Right lobe of liver (tissue), 4 donors: ENCODE data around the gene PROKR2.

Experiments
- POLR2A ChIP-seq: fragments of 450-650 bp; IDR thresholded peaks from one replicate; pipeline ENCODE4 v1.6.1; 2017; ENCODE audit warnings: antibody characterized with exemption, mild to moderate bottlenecking
- TF ChIP-seq, protein P1 (sequence below), 4 donors: fragments of 200-600 bp in 3 of 4; fragments of 450-650 bp in 1 of 4; IDR thresholded peaks; one replicate each; pipeline versions ENCODE4 v1.5.1 to v1.8.0; 2016 to 2022; ENCODE audit warnings: antibody characterized with exemption in 4 of 4, mild to moderate bottlenecking in 2 of 4
- donor health status: DM: no; HTN: no; CAD: no.
- donor health status: DM: no; HTN: no; CAD: no.
- donor health status: DM: no; HTN: yes; CAD: no.

DNA sequence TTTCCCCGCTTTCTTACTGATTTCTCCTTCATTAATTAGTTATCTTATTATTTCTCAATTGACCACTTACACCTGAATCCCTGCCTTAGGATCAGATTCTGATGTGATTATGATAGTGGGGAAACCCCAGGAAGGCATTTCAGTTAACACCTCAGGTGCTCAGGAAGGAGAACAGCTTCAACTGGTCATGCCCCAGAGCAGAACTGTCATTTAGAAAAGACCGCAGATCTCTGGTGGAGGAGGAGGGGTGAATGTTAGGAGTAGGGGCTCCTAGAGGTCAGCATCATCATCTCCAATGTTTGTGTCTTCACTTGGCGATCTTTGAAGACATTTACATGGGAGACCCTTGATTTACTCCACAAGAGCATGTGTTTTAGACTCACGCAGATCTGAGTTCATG, 44.5 kb downstream of the PROKR2 start:
- TF ChIP-seq, protein P1, sequence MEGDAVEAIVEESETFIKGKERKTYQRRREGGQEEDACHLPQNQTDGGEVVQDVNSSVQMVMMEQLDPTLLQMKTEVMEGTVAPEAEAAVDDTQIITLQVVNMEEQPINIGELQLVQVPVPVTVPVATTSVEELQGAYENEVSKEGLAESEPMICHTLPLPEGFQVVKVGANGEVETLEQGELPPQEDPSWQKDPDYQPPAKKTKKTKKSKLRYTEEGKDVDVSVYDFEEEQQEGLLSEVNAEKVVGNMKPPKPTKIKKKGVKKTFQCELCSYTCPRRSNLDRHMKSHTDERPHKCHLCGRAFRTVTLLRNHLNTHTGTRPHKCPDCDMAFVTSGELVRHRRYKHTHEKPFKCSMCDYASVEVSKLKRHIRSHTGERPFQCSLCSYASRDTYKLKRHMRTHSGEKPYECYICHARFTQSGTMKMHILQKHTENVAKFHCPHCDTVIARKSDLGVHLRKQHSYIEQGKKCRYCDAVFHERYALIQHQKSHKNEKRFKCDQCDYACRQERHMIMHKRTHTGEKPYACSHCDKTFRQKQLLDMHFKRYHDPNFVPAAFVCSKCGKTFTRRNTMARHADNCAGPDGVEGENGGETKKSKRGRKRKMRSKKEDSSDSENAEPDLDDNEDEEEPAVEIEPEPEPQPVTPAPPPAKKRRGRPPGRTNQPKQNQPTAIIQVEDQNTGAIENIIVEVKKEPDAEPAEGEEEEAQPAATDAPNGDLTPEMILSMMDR (IDR thresholded peaks at IDR 0.05): no peak
- TF ChIP-seq POLR2A: no peak
